NCI-H1105 (cell line): ENCODE results near the gene PHOX2A.
"Not testable (repeated sequence)": the region's sequence is repeated elsewhere in the genome, so short reads cannot be mapped to it uniquely, and the experiment has no call there.

Source experiments
- DNase-seq: peaks from one replicate; lab custom pipeline; 2025; lab: John Stamatoyannopoulos, UW

The PHOX2A gene

DNA sequence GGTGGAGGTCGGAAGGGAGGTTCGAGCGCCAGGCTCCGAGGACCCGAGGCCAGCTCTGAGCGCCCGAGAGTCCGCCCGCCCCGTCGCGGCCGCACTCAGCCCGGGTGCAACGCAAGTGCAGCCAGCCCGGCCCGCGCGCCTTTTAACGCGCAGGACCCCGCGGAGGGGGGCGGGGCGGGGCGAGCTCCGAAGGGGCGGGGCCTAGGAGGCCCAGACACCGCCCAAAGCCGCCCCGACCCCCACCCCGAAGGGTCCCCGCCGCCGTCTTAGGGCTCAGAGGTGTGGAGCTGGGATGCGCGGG, at the start of gene PHOX2A:
Gene PHOX2A, minus strand, starts transcription at position 117 of the 301 bp plus-strand sequence. CDS start 172 bp downstream, outside the sequence.
- DNase-seq: no peak

DNA sequence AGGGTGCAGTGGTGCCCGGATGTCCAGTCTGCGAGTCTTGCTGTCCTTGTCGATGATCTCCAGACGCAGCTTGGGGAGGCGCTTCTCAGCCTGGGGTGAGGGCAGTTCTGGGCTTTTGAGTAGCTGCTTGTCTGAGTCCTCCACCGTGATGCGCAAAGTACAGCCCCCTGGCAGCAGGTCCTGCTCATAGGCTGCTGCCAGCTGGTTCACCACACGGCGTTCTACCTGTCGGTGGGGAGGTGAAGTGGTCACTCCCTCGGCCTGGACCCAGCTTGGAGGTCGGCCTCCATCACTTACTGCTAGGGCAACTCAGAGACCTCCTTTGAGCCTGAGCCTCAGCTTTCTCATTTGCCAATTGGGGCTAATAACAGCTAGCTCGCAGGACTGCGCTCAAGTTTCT, 49.4 kb upstream of the PHOX2A start:
- DNase-seq: no peak

GRCh38 chr11:72292106-72292785, 48.3 kb upstream of the PHOX2A start:
- no peak for DNase-seq

DNA sequence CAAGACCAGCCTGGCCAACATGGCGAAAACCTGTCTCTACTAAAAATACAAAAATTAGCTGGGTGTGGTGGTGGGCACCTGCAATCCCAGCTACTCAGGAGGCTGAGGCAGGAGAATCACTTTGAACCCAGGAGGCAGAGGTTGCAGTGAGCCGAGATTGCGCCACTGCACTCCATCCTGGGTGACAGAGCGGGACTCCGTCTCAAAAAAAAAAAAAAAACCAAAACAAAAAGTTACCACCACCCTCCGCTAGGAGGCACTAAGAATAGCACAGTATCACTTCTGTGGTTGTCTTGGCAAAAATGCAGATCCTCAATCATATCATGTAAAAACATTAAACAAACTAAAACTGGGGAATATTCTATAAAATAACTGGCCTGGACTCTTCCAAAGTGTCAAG, 46.8 kb upstream of the PHOX2A start:
- not testable (repeated sequence) for DNase-seq

DNA sequence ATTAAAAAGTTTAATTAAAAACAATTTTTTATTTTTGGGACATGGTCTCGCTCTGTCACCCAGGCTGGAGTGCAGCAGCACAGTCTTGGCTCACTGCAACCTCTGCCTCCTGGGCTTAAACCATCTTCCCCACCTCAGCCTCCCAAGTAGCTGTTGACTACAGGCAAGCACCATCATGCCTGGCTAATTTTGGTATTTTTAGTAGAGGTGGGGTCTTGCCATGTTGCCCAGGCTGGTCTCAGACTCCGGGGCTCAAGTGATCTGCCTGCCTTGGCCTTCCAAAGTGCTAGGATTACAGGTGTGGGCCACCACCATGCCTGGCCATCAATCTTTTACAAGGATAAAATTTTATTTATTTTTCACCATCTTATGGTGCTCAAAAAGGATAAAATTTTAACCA, 43.3 kb upstream of the PHOX2A start:
- no peak for DNase-seq

GRCh38 chr11:72283947-72284346, 40.0 kb upstream of the PHOX2A start:
- no peak for DNase-seq

DNA sequence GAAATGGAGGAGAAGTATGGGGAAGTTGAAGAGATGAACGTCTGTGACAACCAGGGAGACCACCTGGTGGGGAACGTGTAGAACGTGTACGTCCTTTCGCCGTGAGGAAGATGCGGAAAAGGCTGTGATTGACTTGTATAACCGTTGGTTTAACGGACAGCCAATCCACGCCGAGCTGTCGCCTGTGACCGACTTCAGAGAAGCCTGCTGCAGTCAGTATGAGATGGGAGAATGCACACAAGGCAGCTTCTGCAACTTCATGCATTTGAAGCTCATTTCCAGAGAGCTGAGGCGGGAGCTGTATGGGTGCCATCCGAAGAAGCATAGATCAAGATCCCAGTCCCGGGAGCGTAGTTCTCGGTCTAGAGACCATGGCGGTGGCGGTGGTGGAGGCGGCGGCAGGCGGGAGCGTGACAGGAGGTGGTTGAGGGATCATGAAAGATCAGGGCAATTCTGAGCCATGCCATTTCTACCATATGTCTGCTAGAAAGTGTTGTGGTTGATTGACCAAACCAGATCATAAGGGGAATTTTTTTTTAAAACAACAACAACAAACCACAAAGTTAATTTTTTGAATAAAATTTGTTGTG, 36.8 kb upstream of the PHOX2A start:
- DNase-seq: no peak

DNA sequence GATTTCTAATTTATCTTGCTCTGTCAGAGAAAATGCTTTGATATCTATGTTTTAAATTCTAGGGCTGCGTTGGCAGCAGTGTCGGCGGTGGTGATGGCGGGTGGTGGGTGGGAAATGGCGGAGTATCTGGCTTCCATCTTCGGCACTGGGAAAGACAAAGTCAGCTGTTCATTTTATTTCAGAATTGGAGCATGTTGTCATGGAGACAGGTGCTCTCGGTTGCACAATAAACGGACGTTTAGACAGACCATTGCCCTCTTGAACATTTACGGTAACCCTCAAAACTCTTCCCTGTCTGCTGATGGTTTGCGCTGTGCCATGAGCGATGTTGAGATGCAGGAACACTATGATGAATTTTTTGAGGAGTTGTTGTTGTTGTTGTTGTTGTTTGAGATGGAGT, 36.1 kb upstream of the PHOX2A start:
- no peak for DNase-seq

- DNase-seq: no peak
These were observed 34.9 kb upstream of the PHOX2A start for GRCh38 chr11:72278905-72279304.

DNA sequence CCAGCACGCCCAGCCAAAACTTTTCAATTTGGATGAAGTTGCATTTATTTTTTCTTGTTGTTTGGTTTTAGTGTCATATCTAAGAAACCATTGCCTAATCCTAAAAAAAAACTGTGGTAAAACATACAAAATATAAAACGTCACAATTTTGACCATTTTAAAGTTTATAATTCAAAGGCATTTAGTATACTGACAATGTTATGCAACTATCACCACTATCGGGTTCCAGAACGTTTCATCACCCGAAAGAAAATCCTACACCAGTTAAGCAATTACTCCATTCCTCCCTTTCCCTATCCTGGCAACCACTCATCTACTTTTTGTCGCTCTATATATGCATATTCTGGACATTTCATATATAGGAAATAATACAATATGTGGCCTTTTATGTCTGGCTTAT, 30.5 kb upstream of the PHOX2A start:
- no peak for DNase-seq

DNA sequence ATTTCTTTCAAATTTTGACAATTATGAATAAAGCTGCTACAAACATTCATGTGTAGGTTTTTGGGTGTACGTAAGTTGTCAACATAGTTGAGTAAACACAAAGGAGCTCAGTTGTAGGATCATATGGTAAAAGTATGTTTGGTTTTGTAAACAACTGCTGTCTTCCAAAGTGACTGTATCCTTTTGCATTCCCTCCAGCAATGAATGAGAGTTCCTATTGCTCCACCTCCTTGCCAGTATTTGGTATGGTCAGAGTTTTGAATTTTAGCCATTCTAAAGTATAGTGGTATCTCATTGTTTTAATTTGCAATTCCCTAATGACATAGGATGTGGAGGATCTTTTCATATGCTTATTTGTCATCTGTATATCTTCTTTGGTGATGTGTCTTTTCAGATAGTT, 28.0 kb upstream of the PHOX2A start:
- no peak for DNase-seq

GRCh38 chr11:72267956-72268617, 24.1 kb upstream of the PHOX2A start:
- DNase-seq: no peak

GRCh38 chr11:72266960-72267359, 23.0 kb upstream of the PHOX2A start:
- DNase-seq: not testable (repeated sequence)

- DNase-seq: no peak
These were observed 22.0 kb upstream of the PHOX2A start for GRCh38 chr11:72265951-72266350.

DNA sequence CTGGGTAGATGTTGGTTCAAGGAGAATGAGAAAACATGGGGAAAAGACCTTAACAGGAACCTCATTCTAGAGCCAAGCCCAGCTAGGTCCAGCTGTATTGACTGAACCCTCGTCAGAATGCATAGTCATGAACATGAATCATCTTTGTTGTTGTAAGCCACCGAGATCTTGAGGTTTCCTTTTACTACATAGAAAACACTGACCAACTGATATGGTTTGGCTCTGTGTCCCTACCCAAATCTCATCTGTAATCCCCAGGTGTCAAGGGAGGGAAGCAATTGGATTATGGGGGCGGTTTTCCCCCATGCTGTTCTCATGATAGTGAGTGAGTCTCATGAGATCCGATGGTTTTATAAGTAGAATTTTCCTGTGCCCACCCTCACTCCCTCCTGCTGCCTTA, 19.4 kb upstream of the PHOX2A start:
- DNase-seq: no peak

DNA sequence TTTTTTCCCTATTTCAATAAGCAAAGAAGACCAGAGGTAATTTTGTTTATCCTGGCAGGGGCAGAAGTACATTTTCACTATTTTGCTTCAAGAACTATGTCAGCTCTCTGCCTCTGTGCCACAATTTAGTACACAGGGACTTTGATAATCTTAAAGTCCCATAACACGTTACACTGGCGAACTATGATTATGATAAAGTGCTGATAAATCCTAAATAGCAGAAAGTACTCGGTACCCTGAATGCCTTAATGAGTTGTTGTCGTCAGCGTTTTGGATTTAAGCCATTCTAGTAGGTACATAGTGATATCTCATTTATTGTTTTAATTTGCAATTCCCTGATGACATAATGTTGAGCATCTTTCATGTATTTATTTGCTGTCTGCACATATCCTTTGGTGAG, 16.6 kb upstream of the PHOX2A start:
- DNase-seq: no peak

DNA sequence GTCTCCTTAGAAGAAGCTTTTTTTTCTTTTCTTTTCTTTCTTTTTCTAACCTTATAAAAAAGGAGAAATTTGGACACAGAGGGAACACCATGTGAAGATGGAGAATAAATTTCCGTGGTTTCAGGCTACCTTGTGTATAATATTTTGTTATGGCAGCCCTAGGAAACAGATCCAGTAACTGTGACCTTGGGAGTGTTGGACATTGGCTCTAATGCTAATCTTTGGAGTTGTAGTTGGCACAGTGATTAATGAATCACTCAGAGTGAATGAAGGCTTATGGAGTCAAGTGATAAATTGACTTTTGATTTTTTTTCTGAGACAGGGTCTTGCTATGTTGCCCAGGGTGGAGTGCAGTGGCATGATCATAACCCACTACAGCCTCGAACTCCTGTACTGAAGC, 15.5 kb upstream of the PHOX2A start:
- no peak for DNase-seq

- DNase-seq: no peak
These were observed 13.6 kb upstream of the PHOX2A start for GRCh38 chr11:72257570-72257969.

DNA sequence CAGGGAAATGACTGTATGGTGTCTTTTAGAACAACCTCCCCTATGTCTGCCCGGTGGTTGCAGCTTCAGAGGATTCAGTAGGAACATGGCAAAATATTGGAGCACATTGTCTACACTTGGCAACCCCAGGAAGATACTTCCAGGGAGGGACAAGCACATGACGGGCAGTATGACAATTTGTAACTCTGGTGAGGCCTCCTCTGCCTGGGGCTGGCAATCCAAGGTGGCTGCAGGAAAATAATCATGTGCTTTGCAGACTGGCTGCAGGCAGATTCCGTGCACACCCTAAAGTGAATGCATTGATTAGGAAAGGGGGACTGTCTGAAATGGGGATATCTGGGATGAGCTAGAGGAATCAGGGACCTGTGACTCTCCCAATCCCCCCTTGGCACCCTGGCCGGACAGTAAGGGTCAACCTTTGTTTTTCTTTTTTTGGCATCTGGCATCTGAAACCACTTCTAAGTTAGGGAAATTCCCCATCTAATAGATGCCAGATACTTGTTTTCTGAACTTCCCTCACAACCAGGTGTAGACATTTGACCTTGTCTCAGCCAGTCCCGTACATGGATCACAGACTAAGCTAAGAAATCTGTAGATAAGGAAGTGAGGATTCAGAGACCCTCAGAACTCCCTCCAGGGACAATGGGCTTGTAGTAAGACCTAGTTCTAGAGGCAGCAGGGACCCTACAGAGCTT, 10.5 kb upstream of the PHOX2A start:
- no peak for DNase-seq

- DNase-seq: no peak
These were observed 9.4 kb upstream of the PHOX2A start for GRCh38 chr11:72253392-72253791.

DNA sequence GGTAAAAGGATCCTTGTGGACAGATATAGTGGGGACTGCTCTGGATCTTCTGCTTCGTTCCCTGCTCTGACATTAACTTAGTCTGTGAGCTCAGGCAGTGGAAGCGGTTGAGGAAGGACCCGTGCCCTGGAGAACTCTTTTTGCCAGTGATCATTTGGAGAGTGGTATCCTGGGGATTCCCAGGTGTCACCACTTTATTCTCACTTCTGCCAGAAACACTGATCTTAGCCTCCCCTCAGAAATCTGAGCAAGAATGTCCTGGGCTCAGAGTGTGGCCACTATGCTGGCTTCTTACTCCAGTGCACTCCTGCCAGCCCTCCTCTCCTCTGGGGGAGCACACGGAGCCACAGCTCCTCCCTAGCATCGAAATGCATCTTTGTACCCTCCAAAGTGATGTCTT, 7.6 kb upstream of the PHOX2A start:
- DNase-seq: no peak

- no peak for DNase-seq
These were observed 6.9 kb upstream of the PHOX2A start for GRCh38 chr11:72250661-72251464.
